Activated CD4-positive, alpha-beta T cell treated with anti-CD3 and anti-CD28 coated beads, Interleukin-10, Interleukin-2, amounts not matched to agents 100 ng/mL and 50 ng/mL, durations not matched to agents 16 hours and 8 hours (primary cell): ENCODE data around the gene CANT1.

Experiments
- DNase-seq: peaks from one replicate; pipeline ENCODE4 v3.0.0-alpha.2; 2020

The CANT1 gene

GRCh38 chr17:79009397-79010303, at the start of gene CANT1:
TSS of gene CANT1 (minus strand) at chr17:79009764. CDS start at chr17:78997622, 12,142 bp downstream.
- DNase-seq: peak; percentile 90

GRCh38 chr17:79057737-79058385, 48.3 kb upstream of the CANT1 start:
- DNase-seq: no peak

GRCh38 chr17:79055197-79055596, 45.6 kb upstream of the CANT1 start:
- no peak for DNase-seq

GRCh38 chr17:79054200-79054960, 44.8 kb upstream of the CANT1 start:
- no peak for DNase-seq

- DNase-seq: no peak
Observed at GRCh38 chr17:79053251-79053925, 43.8 kb upstream of the CANT1 start.

GRCh38 chr17:79052131-79052530, 42.6 kb upstream of the CANT1 start:
- no peak for DNase-seq

- no peak for DNase-seq
Observed at GRCh38 chr17:79051306-79051705, 41.7 kb upstream of the CANT1 start.

- DNase-seq: no peak
Observed at GRCh38 chr17:79050551-79050950, 41.0 kb upstream of the CANT1 start.

- DNase-seq: no peak
Observed at GRCh38 chr17:79049821-79050220, 40.3 kb upstream of the CANT1 start.

GRCh38 chr17:79048826-79049755, 39.5 kb upstream of the CANT1 start:
- no peak for DNase-seq

GRCh38 chr17:79047923-79048825, 38.6 kb upstream of the CANT1 start:
- DNase-seq: no peak

- DNase-seq: no peak
Observed at GRCh38 chr17:79047291-79047920, 37.8 kb upstream of the CANT1 start.

- DNase-seq: no peak
Observed at GRCh38 chr17:79046916-79047280, 37.3 kb upstream of the CANT1 start.

GRCh38 chr17:79046197-79046915, 36.8 kb upstream of the CANT1 start:
- DNase-seq: no peak

GRCh38 chr17:79045842-79046196, 36.3 kb upstream of the CANT1 start:
- peak; percentile 64 for DNase-seq

- no peak for DNase-seq
Observed at GRCh38 chr17:79045001-79045729, 35.6 kb upstream of the CANT1 start.

GRCh38 chr17:79044462-79044861, 34.9 kb upstream of the CANT1 start:
- DNase-seq: no peak

GRCh38 chr17:79043931-79044320, 34.4 kb upstream of the CANT1 start:
- DNase-seq: no peak
